ENCODE measurements around the gene CSPG4.

- TF ChIP-seq CTCF (IDR thresholded peaks at IDR 0.05) (no peak), POLR2A (IDR thresholded peaks at IDR 0.05) (no peak)
Measured at GRCh38 chr15:75727031-75727531, 14.4 kb upstream of the CSPG4 start.

Data from right lobe of liver (tissue), 4 donors.